Measurements from ENCODE around the gene TBXA2R. TPM values are rescaled to one million over a fixed set of nuclear protein-coding genes. Genes with fewer than 3 reads are reported as not detected.

The TBXA2R gene
- total RNA-seq, 2 experiments from 2014 or later: 2.7 to 3.4 TPM

DNA sequence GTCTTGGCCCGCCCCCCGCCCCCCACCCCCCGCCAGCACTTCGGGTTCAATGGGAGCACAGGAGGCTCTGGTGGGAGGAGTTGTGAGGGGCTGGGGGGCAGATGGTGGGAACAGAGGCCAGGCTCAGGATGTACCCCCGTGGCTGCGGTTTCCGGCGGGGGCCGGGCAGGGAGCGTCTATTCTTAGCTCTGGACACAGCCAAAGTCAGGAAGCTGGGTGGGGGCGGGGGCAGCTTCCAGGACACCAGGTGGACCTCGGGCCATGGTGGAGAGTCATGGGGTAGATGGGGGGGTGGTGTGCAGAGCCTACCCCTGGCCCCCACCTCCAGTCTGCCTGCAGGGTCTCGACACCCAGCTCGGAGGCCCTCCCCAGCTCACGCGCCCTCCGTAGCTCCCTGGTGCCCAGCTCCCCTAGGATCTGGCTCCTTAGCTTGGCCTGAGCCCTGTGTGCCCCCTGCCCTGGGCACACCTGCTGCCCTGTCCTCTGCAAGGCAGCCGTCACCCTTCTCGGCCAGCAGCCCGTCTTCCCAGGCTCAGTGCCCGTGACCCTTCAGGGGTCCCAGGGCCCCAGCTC is 2.2 kb upstream of the TBXA2R start:
- ChIA-PET POLR2A (interaction anchor here (0.6 kb wide), 1 partner anchor 102 kb away, joined by 4 read pairs; no protein-coding TSS in a partner anchor), CTCF (interaction anchor here (0.6 to 1.5 kb wide), 3 partner anchors 10 to 13 kb away, joined by 3 to 6 read pairs (median 4); no protein-coding TSS in a partner anchor)

GRCh38 chr19:3608079-3608641 is 1.5 kb upstream of the TBXA2R start:
- POLR2A ChIA-PET: interaction anchor here (0.6 kb wide), 1 partner anchor 101 kb away, joined by 4 read pairs; no protein-coding TSS in a partner anchor
- CTCF ChIA-PET: interaction anchor here (1.0 to 1.1 kb wide), 2 partner anchors 13 to 19 kb away, joined by 3 to 4 read pairs; no protein-coding TSS in a partner anchor

- ChIA-PET CTCF (interaction anchor here (1.1 kb wide), 1 partner anchor 20 kb away, joined by 3 read pairs; no protein-coding TSS in a partner anchor), POLR2A (no interaction called here)
Observed at GRCh38 chr19:3607303-3608078, 816 bp upstream of the TBXA2R start.

DNA sequence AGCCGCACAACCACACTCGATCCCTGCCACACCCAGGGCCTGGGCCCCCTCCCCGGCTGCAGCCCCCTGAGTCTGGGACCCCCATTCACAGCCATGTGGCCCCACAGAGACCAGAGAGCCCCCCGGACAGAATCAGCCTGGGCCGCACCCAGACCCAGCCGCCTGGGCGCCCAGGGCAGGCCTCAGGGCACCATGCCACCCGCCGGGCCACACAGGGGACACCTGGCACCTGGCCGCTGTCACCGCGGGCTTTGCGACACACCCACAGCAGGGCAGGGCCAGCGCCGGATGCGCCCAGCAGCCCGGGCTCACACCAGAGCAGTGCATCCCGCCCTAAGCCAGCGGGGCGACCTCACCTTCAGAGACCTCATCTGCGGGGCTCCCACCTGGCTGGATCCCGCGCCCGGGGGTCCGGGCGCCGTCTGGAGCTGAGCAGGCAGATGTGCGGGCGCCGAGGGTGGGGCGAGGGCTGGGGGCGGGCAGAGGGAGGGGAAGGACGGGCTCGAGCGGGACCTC is 443 bp downstream of the TBXA2R start:
- ChIA-PET CTCF (no interaction called here), POLR2A (no interaction called here)

- ChIA-PET CTCF (no interaction called here), POLR2A (no interaction called here)
Observed at GRCh38 chr19:3605770-3606169, 905 bp downstream of the TBXA2R start.

DNA sequence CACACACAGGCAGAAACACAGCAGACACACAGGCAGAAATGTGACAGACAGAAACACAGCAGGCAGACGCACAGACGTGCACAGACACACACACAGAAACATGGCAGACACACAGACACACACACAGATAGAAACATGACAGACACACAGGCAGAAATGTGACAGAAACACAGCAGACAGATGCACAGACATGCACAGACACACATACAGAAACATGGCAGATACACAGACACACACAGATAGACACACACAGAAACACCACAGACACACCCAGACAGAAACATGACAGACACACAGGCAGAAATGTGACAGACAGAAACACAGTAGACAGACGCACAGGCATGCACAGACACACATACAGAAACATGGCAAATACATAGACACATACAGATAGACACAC is 1.3 kb downstream of the TBXA2R start:
- ChIA-PET POLR2A (interaction anchor here (1.0 kb wide), 1 partner anchor 47 kb away, joined by 3 read pairs; no protein-coding TSS in a partner anchor), CTCF (interaction anchor here (0.7 to 1.4 kb wide), 2 partner anchors 13 to 20 kb away, joined by 3 to 6 read pairs; partner anchors contain the start of gene GIPC3)

DNA sequence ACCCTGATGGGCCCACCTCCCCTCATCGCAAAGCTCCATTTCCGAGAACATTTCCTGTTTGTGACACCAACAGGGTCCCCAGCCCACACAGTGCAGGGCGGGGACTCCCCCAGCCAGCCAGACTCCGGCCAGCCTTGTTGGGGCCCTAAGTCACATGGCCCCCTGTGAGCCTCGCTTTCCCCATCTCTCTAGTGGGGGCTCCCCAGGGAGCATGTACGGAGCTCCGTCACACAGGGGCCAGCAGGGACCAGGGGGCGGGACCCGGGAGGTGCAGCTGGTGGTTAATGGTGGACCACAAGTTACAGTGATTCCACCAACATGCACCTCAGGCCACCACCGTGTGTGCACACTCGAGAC is 1.7 kb downstream of the TBXA2R start:
- POLR2A ChIA-PET: interaction anchor here (0.6 to 1.0 kb wide), 2 partner anchors 47 to 317 kb away, joined by 3 to 4 read pairs; no protein-coding TSS in a partner anchor
- CTCF ChIA-PET: interaction anchor here (0.6 to 1.4 kb wide), 3 partner anchors 12 to 65 kb away, joined by 3 to 6 read pairs (median 3); partner anchors contain the start of gene GIPC3

DNA sequence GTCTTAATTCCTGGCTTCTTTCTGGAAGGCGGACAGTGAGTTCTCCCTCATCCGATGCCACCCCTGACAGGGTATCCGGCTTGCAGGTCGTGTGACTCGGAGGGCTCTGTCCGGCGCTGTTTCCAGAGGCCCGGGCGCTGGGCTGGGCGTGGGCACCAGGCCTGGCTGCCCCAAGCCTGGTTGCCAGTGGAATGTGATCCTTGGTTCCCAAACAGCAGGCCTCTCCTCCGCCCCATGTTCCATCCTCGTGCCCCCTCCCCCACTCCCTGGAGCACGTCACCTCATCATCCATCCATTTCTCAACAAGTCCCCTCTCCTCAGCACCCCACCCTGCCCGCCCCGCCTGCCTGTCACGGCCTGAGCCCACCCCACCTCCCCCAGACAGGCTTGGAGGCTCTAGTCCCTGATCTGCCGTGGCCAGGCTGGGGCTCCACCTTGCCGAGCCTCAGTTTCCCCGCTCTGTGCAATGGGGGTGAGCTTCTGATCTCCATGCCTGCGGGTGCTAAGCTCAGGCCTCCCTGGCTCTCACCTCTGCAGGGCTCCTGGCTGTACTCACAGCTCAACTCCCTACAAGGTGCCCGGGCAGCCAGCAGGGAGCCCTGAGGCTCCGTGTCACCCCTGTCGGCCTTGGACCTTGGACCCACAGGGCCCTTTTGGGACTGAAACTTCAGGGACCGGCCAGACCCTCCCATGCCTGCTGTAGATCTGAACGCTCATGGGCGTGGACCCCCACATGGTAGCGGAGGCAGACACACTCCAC is 2.3 kb downstream of the TBXA2R start:
- ChIA-PET POLR2A (interaction anchor here (0.6 to 1.0 kb wide), 2 partner anchors 46 to 317 kb away, joined by 3 to 4 read pairs; no protein-coding TSS in a partner anchor), CTCF (interaction anchor here (0.6 to 1.4 kb wide), 3 partner anchors 12 to 65 kb away, joined by 3 to 6 read pairs (median 3); partner anchors contain the start of gene GIPC3)

DNA sequence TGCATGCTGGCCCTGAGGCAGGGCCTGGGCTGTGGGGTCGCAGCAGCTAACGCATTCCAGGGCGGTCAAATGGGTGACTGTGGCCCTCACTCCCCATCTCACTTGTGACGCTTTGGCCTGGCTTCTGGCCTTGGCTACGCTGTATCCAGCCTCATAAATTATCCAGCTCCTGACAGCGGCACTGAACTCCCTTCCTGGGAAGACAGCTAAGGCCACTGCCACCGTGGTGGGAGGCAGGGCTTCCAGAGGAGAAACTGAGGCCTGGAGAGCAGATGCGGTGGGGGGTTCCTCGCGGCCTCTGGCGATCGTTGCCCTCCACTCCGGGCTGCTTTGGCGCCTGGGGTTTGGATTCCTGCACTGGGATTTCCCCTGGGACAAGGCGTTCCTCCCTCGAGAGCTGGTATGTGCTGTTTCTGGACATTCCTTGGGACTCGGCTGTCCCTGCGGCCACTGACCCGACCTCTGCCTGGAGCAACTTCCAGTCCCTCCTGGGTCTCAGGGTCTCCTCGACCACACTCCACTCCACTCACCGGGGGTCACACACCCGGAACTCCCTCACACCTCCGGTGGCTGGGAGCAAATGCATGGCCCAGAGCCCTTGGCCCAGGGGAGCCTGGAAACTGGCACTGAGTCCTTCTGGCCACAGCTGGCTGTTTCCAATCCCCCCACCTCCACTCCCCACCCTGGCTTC is 3.4 kb downstream of the TBXA2R start:
- ChIA-PET POLR2A (interaction anchor here (0.7 kb wide), 1 partner anchor 44 kb away, joined by 3 read pairs; no protein-coding TSS in a partner anchor), CTCF (interaction anchor here (0.7 to 1.7 kb wide), 2 partner anchors 16 to 92 kb away, joined by 3 to 4 read pairs; no protein-coding TSS in a partner anchor)

DNA sequence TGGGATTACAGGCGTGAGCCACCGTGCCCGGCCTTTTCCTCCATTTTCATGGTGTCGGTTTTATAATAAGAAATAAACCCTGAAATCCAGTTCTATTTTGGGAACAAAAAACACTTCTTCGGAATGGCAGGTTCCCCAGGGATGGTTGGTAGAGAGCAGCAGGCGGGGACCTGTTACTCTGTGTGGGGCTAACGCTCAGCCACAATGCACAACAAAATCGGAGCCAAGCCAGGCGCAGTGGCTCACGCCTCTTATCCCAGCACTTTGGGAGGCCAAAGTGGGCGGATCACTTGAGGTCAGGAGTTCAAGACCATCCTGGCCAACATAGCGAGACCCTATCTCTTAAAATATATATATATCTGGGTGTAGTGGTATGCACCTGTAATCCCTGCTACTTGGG is 5.7 kb downstream of the TBXA2R start:
- CTCF ChIA-PET: no interaction called here
- POLR2A ChIA-PET: no interaction called here

- ChIA-PET CTCF (no interaction called here), POLR2A (no interaction called here)
Observed at GRCh38 chr19:3599776-3600187, 6.9 kb downstream of the TBXA2R start.

GRCh38 chr19:3595521-3596061 is 11.1 kb downstream of the TBXA2R start:
- ChIA-PET CTCF (no interaction called here), POLR2A (no interaction called here)

- CTCF ChIA-PET: interaction anchor here (0.6 to 1.5 kb wide), 3 partner anchors 12 to 1156 kb away, joined by 3 read pairs; no protein-coding TSS in a partner anchor
- POLR2A ChIA-PET: no interaction called here
Observed at GRCh38 chr19:3593156-3593555, 13.5 kb downstream of the TBXA2R start.

- ChIA-PET CTCF (interaction anchor here (1.2 to 1.5 kb wide), 3 partner anchors 13 to 48 kb away, joined by 3 read pairs; no protein-coding TSS in a partner anchor), POLR2A (no interaction called here)
Observed at GRCh38 chr19:3591876-3592613, 14.6 kb downstream of the TBXA2R start.

GRCh38 chr19:3590991-3591659 is 15.6 kb downstream of the TBXA2R start:
- ChIA-PET CTCF (interaction anchor here (0.6 to 1.2 kb wide), 3 partner anchors 34 to 47 kb away, joined by 3 to 4 read pairs (median 3); partner anchors contain the start of gene MFSD12), POLR2A (interaction anchor here (0.6 kb wide), 1 partner anchor 16 kb away, joined by 4 read pairs; no protein-coding TSS in a partner anchor)

GRCh38 chr19:3589949-3590348 is 16.7 kb downstream of the TBXA2R start:
- ChIA-PET POLR2A (no interaction called here), CTCF (no interaction called here)

DNA sequence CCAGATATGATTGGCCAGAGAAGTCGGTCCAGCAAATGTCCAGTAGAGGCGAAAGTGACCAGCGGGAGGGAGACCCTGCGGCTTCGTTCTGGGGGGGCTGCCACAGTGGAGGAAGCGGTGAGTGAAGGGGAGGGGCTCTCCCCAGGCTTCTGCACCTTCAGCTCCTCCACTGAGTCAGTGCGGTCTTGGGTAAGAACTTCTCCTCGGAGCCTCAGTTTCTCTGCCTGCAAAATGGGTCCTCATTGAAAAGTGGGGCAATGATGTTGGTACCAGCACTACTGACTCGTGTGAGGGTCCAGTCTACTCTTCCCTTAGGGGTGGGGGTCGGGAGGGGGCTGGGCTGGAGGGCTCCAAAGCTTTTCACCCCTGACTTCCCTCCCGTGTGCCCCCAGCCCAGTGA is 17.2 kb downstream of the TBXA2R start:
- POLR2A ChIA-PET: interaction anchor here (0.6 kb wide), 1 partner anchor 385 kb away, joined by 3 read pairs; no protein-coding TSS in a partner anchor
- CTCF ChIA-PET: interaction anchor here (1.1 kb wide), 1 partner anchor 31 kb away, joined by 4 read pairs; no protein-coding TSS in a partner anchor
